ENCODE data around the gene DEFB125.
"Not testable (repeated sequence)": the region's sequence is repeated elsewhere in the genome, so short reads cannot be mapped to it uniquely, and the experiment has no call there.

The DEFB125 gene

GRCh38 chr20:87401-87800 lies at the start of gene DEFB125:
DEFB125 (plus strand) TSS chr20:87672; CDS start chr20:87710, 38 bp downstream.
- no peak for DNase-seq (ENCODE audit: low read depth)

GRCh38 chr20:60035-60918 lies 27.2 kb upstream of the DEFB125 start:
- DNase-seq (ENCODE audit: low read depth): no peak

- DNase-seq (ENCODE audit: low read depth): no peak
These were observed 26.2 kb upstream of the DEFB125 start for GRCh38 chr20:61230-61629.

- no peak for DNase-seq (ENCODE audit: low read depth)
These were observed 25.7 kb upstream of the DEFB125 start for GRCh38 chr20:61757-62156.

GRCh38 chr20:62487-62886 lies 25.0 kb upstream of the DEFB125 start:
- no peak for DNase-seq (ENCODE audit: low read depth)

- DNase-seq (ENCODE audit: low read depth): no peak
These were observed 23.4 kb upstream of the DEFB125 start for GRCh38 chr20:64026-64603.

- DNase-seq (ENCODE audit: low read depth): no peak
These were observed 22.6 kb upstream of the DEFB125 start for GRCh38 chr20:64766-65322.

- DNase-seq (ENCODE audit: low read depth): no peak
These were observed 10.2 kb upstream of the DEFB125 start for GRCh38 chr20:77231-77630.

- DNase-seq (ENCODE audit: low read depth): no peak
These were observed 9.1 kb upstream of the DEFB125 start for GRCh38 chr20:78338-78737.

GRCh38 chr20:79565-79964 lies 7.9 kb upstream of the DEFB125 start:
- no peak for DNase-seq (ENCODE audit: low read depth)

GRCh38 chr20:90651-91050 lies 3.2 kb downstream of the DEFB125 start:
- no peak for DNase-seq (ENCODE audit: low read depth)

- no peak for DNase-seq (ENCODE audit: low read depth)
These were observed 6.2 kb downstream of the DEFB125 start for GRCh38 chr20:93641-94040.

GRCh38 chr20:95215-95614 lies 7.7 kb downstream of the DEFB125 start:
- no peak for DNase-seq (ENCODE audit: low read depth)

GRCh38 chr20:97691-98090 lies 10.2 kb downstream of the DEFB125 start:
- not testable (repeated sequence) for DNase-seq (ENCODE audit: low read depth)

- no peak for DNase-seq (ENCODE audit: low read depth)
These were observed 14.5 kb downstream of the DEFB125 start for GRCh38 chr20:101975-102374.

GRCh38 chr20:103456-103855 lies 16.0 kb downstream of the DEFB125 start:
- DNase-seq (ENCODE audit: low read depth): no peak

- no peak for DNase-seq (ENCODE audit: low read depth)
These were observed 24.9 kb downstream of the DEFB125 start for GRCh38 chr20:112396-112795.

GRCh38 chr20:117518-117917 lies 30.0 kb downstream of the DEFB125 start:
- DNase-seq (ENCODE audit: low read depth): no peak

- DNase-seq (ENCODE audit: low read depth): not testable (repeated sequence)
These were observed 42.4 kb downstream of the DEFB125 start for GRCh38 chr20:129786-130323.

GRCh38 chr20:137668-138490 lies 50.4 kb downstream of the DEFB125 start:
- DNase-seq (ENCODE audit: low read depth): peak; percentile 21

GRCh38 chr20:142290-142689 lies 54.8 kb downstream of the DEFB125 start, which contains the start of gene DEFB126:
DEFB126 (plus strand) TSS chr20:142590; CDS start chr20:142629, 39 bp downstream.
- no peak for DNase-seq (ENCODE audit: low read depth)

- DNase-seq (ENCODE audit: low read depth): no peak
These were observed 58.4 kb downstream of the DEFB125 start for GRCh38 chr20:145877-146276.

All from CMK (cell line).